Suprapubic skin (tissue), 3 donors: ENCODE measurements around the gene COG8.

Source experiments
- POLR2AphosphoS5 ChIP-seq, 3 donors: sonication (generic); formaldehyde crosslinking; IDR thresholded peaks; one replicate each; pipeline ENCODE4 v1.6.1; 2017; ENCODE audit warnings: antibody characterized with exemption in 3 of 3
- TF ChIP-seq, protein P1 (sequence below), 2 donors: fragments of 200-600 bp in 1 of 2; fragments of 450-650 bp in 1 of 2; sonication (generic) in 1 of 2; IDR thresholded peaks; one replicate each; pipeline ENCODE4 v1.5.1; 2016 to 2019; ENCODE audit warnings: antibody characterized with exemption in 2 of 2, mild to moderate bottlenecking in 1 of 2, moderate library complexity in 1 of 2

DNA sequence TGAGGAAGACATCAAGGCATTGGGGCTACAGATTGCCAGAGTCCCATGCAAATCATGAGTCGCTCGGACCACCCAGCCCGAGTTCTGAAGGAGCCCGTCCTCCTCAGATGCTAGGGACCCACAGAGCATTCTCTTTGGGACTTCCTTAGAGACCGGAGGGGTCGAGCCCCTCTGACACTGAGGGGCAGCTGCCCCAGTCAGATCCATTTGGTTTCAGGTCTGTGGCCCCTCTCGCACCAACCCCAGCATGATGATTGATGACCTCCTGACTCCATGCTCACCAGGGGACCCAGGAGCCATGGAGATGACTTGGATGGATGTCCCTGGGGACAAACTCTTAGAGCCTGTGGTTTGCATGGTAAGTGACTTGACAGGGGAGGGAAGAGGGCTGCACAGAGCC, 17.0 kb downstream of the COG8 start:
- TF ChIP-seq, protein P1, sequence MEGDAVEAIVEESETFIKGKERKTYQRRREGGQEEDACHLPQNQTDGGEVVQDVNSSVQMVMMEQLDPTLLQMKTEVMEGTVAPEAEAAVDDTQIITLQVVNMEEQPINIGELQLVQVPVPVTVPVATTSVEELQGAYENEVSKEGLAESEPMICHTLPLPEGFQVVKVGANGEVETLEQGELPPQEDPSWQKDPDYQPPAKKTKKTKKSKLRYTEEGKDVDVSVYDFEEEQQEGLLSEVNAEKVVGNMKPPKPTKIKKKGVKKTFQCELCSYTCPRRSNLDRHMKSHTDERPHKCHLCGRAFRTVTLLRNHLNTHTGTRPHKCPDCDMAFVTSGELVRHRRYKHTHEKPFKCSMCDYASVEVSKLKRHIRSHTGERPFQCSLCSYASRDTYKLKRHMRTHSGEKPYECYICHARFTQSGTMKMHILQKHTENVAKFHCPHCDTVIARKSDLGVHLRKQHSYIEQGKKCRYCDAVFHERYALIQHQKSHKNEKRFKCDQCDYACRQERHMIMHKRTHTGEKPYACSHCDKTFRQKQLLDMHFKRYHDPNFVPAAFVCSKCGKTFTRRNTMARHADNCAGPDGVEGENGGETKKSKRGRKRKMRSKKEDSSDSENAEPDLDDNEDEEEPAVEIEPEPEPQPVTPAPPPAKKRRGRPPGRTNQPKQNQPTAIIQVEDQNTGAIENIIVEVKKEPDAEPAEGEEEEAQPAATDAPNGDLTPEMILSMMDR (IDR thresholded peaks at IDR 0.05): no peak
- no peak for TF ChIP-seq POLR2AphosphoS5 (IDR thresholded peaks at IDR 0.05)
